ENCODE measurements around the gene IGFL1. TPM values are rescaled to one million over a fixed set of nuclear protein-coding genes. Genes with fewer than 3 reads are reported as not detected.
"Not testable (repeated sequence)": the region's sequence is repeated elsewhere in the genome, so short reads cannot be mapped to it uniquely, and the experiment has no call there.

IGFL1 gene
- polyA plus RNA-seq, 3 donors, result not detected

- DNase-seq (ENCODE audit: low read depth in 3 of 3, low spot score in 2 of 3), result no peak
Observed at GRCh38 chr19:46201454-46202310, 27.9 kb upstream of the IGFL1 start.

- no peak for DNase-seq (ENCODE audit: low read depth in 3 of 3, low spot score in 2 of 3)
Observed at GRCh38 chr19:46202426-46202825, 27.1 kb upstream of the IGFL1 start.

- no peak for DNase-seq (ENCODE audit: low read depth in 3 of 3, low spot score in 2 of 3)
Observed at GRCh38 chr19:46202872-46203860, 26.4 kb upstream of the IGFL1 start.

- DNase-seq (ENCODE audit: low read depth in 3 of 3, low spot score in 2 of 3), result no peak
Observed at GRCh38 chr19:46204008-46204407, 25.5 kb upstream of the IGFL1 start.

GRCh38 chr19:46205183-46205984, 24.2 kb upstream of the IGFL1 start:
- no peak for DNase-seq (ENCODE audit: low read depth in 3 of 3, low spot score in 2 of 3)

- no peak for DNase-seq (ENCODE audit: low read depth in 3 of 3, low spot score in 2 of 3)
Observed at GRCh38 chr19:46206176-46206575, 23.4 kb upstream of the IGFL1 start.

- DNase-seq (ENCODE audit: low read depth in 3 of 3, low spot score in 2 of 3), result no peak
Observed at GRCh38 chr19:46206682-46207081, 22.9 kb upstream of the IGFL1 start.

- DNase-seq (ENCODE audit: low read depth in 3 of 3, low spot score in 2 of 3), result not testable (repeated sequence)
Observed at GRCh38 chr19:46207858-46208257, 21.7 kb upstream of the IGFL1 start.

- DNase-seq (ENCODE audit: low read depth in 3 of 3, low spot score in 2 of 3), result no peak
Observed at GRCh38 chr19:46209051-46209450, 20.5 kb upstream of the IGFL1 start.

- DNase-seq (ENCODE audit: low read depth in 3 of 3, low spot score in 2 of 3), result no peak
Observed at GRCh38 chr19:46209472-46209871, 20.1 kb upstream of the IGFL1 start.

- no peak for DNase-seq (ENCODE audit: low read depth in 3 of 3, low spot score in 2 of 3)
Observed at GRCh38 chr19:46210669-46211068, 18.9 kb upstream of the IGFL1 start.

- DNase-seq (ENCODE audit: low read depth in 3 of 3, low spot score in 2 of 3), result no peak
Observed at GRCh38 chr19:46211201-46211881, 18.2 kb upstream of the IGFL1 start.

GRCh38 chr19:46212592-46212991, 16.9 kb upstream of the IGFL1 start:
- DNase-seq (ENCODE audit: low read depth in 3 of 3, low spot score in 2 of 3), result not testable (repeated sequence)

GRCh38 chr19:46213156-46213555, 16.4 kb upstream of the IGFL1 start:
- no peak for DNase-seq (ENCODE audit: low read depth in 3 of 3, low spot score in 2 of 3)

- no peak for DNase-seq (ENCODE audit: low read depth in 3 of 3, low spot score in 2 of 3)
Observed at GRCh38 chr19:46213806-46214205, 15.7 kb upstream of the IGFL1 start.

GRCh38 chr19:46216612-46217011, 12.9 kb upstream of the IGFL1 start:
- DNase-seq (ENCODE audit: low read depth in 3 of 3, low spot score in 2 of 3), result no peak

- no peak for DNase-seq (ENCODE audit: low read depth in 3 of 3, low spot score in 2 of 3)
Observed at GRCh38 chr19:46217476-46217875, 12.1 kb upstream of the IGFL1 start.

- DNase-seq (ENCODE audit: low read depth in 3 of 3, low spot score in 2 of 3), result peak in 2 of 3 donors; percentile 18 to 56
Observed at GRCh38 chr19:46218160-46218559, 11.4 kb upstream of the IGFL1 start.

GRCh38 chr19:46220038-46220615, 9.4 kb upstream of the IGFL1 start:
- DNase-seq (ENCODE audit: low read depth in 3 of 3, low spot score in 2 of 3), result no peak

- DNase-seq (ENCODE audit: low read depth in 3 of 3, low spot score in 2 of 3), result no peak
Observed at GRCh38 chr19:46221152-46221551, 8.4 kb upstream of the IGFL1 start.
